ENCODE data around the gene TXNL1. TPM values are rescaled to one million over a fixed set of nuclear protein-coding genes. Genes with fewer than 3 reads are reported as not detected.

The TXNL1 gene
- total RNA-seq, 2 experiments from 2014 or later, result 41.5 to 41.6 TPM

GRCh38 chr18:56662902-56663301 lies 24.5 kb upstream of the TXNL1 start:
- no peak for TF ChIP-seq CTCF (IDR thresholded peaks at IDR 0.05)
- ATAC-seq (ENCODE audit: poor library complexity) (no peak), DNase-seq (no peak)
- ChIA-PET POLR2A (no interaction called here), CTCF (interaction anchor here (1.0 kb wide), 1 partner anchor 17 kb away, joined by 3 read pairs; no protein-coding TSS in a partner anchor)
- H3K4me1 Mint-ChIP-seq (ENCODE audit: low read depth), result peaks cover 66% of the 10 kb centered on the region
- peaks cover 19% of the 10 kb centered on the region for H3K36me3 Mint-ChIP-seq (ENCODE audit: low read depth)
- no peaks in the 10 kb centered on the region for H3K9me3 Mint-ChIP-seq
- H3K4me1 ChIP-seq (ENCODE audit: insufficient read depth, low read length), result no peaks in the 10 kb centered on the region
- H3K4me3 Mint-ChIP-seq, result no peak overlapping the region
- H3K27me3 ChIP-seq (ENCODE audit: control insufficient read depth in 1 of 2, insufficient read depth in 2 of 2, low read length in 2 of 2), result no peaks in the 10 kb centered on the region
- no peak overlapping the region for H3K4me3 ChIP-seq (ENCODE audit: low read length)
- H3K9me3 ChIP-seq (ENCODE audit: control insufficient read depth in 1 of 2, insufficient read depth in 1 of 2, low read length in 2 of 2), result no peaks in the 10 kb centered on the region
- H3K27me3 Mint-ChIP-seq, result no peaks in the 10 kb centered on the region
- intact Hi-C loops (cut with DNase I, micrococcal nuclease), result no loop called here
- H3K27ac Mint-ChIP-seq, result no peak overlapping the region
- no peak overlapping the region for H3K27ac ChIP-seq (ENCODE audit: low read depth in 1 of 2, low read length in 2 of 2)
- no peaks in the 10 kb centered on the region for H3K36me3 ChIP-seq (ENCODE audit: insufficient read depth, low read length)

DNA sequence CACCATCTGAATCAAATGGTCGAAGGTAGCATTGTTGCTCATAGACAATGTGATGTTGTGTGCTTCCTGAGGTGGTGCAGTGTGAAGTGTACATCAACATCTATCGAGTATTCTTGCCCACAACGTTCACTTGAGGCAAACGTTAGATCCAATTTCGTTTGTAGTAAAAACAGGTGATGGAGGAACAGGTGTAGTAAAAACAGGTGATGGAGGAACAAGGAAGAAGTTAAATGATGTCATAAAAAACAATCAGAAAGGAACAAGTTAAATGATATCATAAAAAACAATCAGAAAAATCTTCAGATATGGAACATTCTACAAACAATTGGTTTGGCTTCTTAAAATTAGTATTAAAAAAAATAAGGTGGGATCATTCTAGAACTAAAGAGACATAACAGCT lies 24.1 kb upstream of the TXNL1 start:
- TF ChIP-seq CTCF (IDR thresholded peaks at IDR 0.05), result no peak
- ChIA-PET CTCF (interaction anchor here (1.0 kb wide), 1 partner anchor 18 kb away, joined by 3 read pairs; no protein-coding TSS in a partner anchor), POLR2A (no interaction called here)
- DNase-seq (no peak), ATAC-seq (ENCODE audit: poor library complexity) (no peak)
- H3K9me3 ChIP-seq (ENCODE audit: control insufficient read depth in 1 of 2, insufficient read depth in 1 of 2, low read length in 2 of 2), result no peaks in the 10 kb centered on the region
- no peaks in the 10 kb centered on the region for H3K4me1 ChIP-seq (ENCODE audit: insufficient read depth, low read length)
- Mint-ChIP-seq H3K4me3 (no peak overlapping the region), H3K9me3 (no peaks in the 10 kb centered on the region), H3K36me3 (ENCODE audit: low read depth) (peaks cover 19% of the 10 kb centered on the region), H3K27ac (no peak overlapping the region), H3K27me3 (no peaks in the 10 kb centered on the region), H3K4me1 (ENCODE audit: low read depth) (peaks cover 62% of the 10 kb centered on the region)
- no peak overlapping the region for H3K4me3 ChIP-seq (ENCODE audit: low read length)
- intact Hi-C loops (cut with DNase I, micrococcal nuclease), result no loop called here
- H3K27ac ChIP-seq (ENCODE audit: low read depth in 1 of 2, low read length in 2 of 2), result no peak overlapping the region
- H3K27me3 ChIP-seq (ENCODE audit: control insufficient read depth in 1 of 2, insufficient read depth in 2 of 2, low read length in 2 of 2), result no peaks in the 10 kb centered on the region
- H3K36me3 ChIP-seq (ENCODE audit: insufficient read depth, low read length), result no peaks in the 10 kb centered on the region

- ATAC-seq (ENCODE audit: poor library complexity) (no peak), DNase-seq (no peak)
- TF ChIP-seq CTCF (IDR thresholded peaks at IDR 0.05), result no peak
- Mint-ChIP-seq H3K9me3 (no peaks in the 10 kb centered on the region), H3K36me3 (ENCODE audit: low read depth) (peaks cover 19% of the 10 kb centered on the region), H3K4me1 (ENCODE audit: low read depth) (peaks cover 57% of the 10 kb centered on the region), H3K27ac (no peak overlapping the region), H3K4me3 (no peak overlapping the region), H3K27me3 (no peaks in the 10 kb centered on the region)
- Histone ChIP-seq H3K4me1 (ENCODE audit: insufficient read depth, low read length) (no peaks in the 10 kb centered on the region), H3K27ac (ENCODE audit: low read depth in 1 of 2, low read length in 2 of 2) (no peak overlapping the region), H3K27me3 (ENCODE audit: control insufficient read depth in 1 of 2, insufficient read depth in 2 of 2, low read length in 2 of 2) (no peaks in the 10 kb centered on the region), H3K9me3 (ENCODE audit: control insufficient read depth in 1 of 2, insufficient read depth in 1 of 2, low read length in 2 of 2) (no peaks in the 10 kb centered on the region), H3K4me3 (ENCODE audit: low read length) (no peak overlapping the region), H3K36me3 (ENCODE audit: insufficient read depth, low read length) (no peaks in the 10 kb centered on the region)
- CTCF ChIA-PET, result no interaction called here
- POLR2A ChIA-PET, result no interaction called here
- intact Hi-C loops (cut with DNase I, micrococcal nuclease), result no loop called here
Observed at GRCh38 chr18:56662063-56662408, 23.6 kb upstream of the TXNL1 start.

Measured in CD4-positive, alpha-beta T cell (primary cell).